DMS114 treated with DMSO at 0.1 percent for 48 hours (cell line): ENCODE data around the gene PTPRO.

ENCODE experiments used
- DNase-seq: peaks from one replicate; lab custom pipeline; 2025; ENCODE audit not compliant: unreplicated experiment; lab: John Stamatoyannopoulos, UW

PTPRO gene

GRCh38 chr12:15634010-15634683 is 311.8 kb downstream of the PTPRO start:
- DNase-seq = no peak

- DNase-seq = no peak
These were observed 314.0 kb downstream of the PTPRO start for GRCh38 chr12:15636060-15636890.

GRCh38 chr12:15638231-15638630 is 315.9 kb downstream of the PTPRO start:
- DNase-seq = no peak

- DNase-seq = no peak
These were observed 322.4 kb downstream of the PTPRO start for GRCh38 chr12:15644700-15645099.

GRCh38 chr12:15646581-15646980 is 324.3 kb downstream of the PTPRO start:
- DNase-seq = no peak
